GM12878 (cell line): ENCODE measurements around the gene FKBP11.

Source experiments
- CTCF ChIP-seq, 3 experiments: IDR thresholded peaks in 2 of 3; conservative IDR thresholded peaks in 1 of 3; 2 replicates each; pipeline ENCODE4 v1.5.1; 2011; ENCODE audit warnings: low read depth in 3 of 3, low read length in 3 of 3, mild to moderate bottlenecking in 3 of 3, control low read depth in 2 of 3, moderate library complexity in 2 of 3, inconsistent platforms in 1 of 3, mixed read lengths in 1 of 3; ENCODE audit not compliant: control insufficient read depth in 2 of 3, insufficient read depth in 1 of 3; ENCODE audit errors: extremely low read depth in 1 of 3
- POLR2A ChIP-seq: IDR thresholded peaks from 2 replicates; pipeline ENCODE4 v1.6.1; 2011; ENCODE audit warnings: low read depth, mild to moderate bottlenecking, low read length
- SMAD1 ChIP-seq: fragments of 450-650 bp; IDR thresholded peaks from 2 replicates; pipeline ENCODE4 v1.6.1; 2018; ENCODE audit warnings: mild to moderate bottlenecking, low read depth; ENCODE audit not compliant: partially characterized antibody

GRCh38 chr12:48972952-48973483 is 47.7 kb upstream of the FKBP11 start:
- TF ChIP-seq SMAD1, result no peak
- no peak for TF ChIP-seq CTCF (IDR thresholded peaks at IDR 0.05 in 2 of 3, conservative IDR thresholded peaks at IDR 0.05 in 1 of 3; ENCODE audit: control insufficient read depth in 2 of 3, extremely low read depth in 1 of 3, insufficient read depth in 1 of 3, low read depth in 3 of 3, low read length in 3 of 3)
- no peak for TF ChIP-seq POLR2A
